Measurements from ENCODE around the gene KRT74. TPM values are rescaled to one million over a fixed set of nuclear protein-coding genes. Genes with fewer than 3 reads are reported as not detected.
"Not testable (repeated sequence)": the region's sequence is repeated elsewhere in the genome, so short reads cannot be mapped to it uniquely, and the experiment has no call there.

The KRT74 gene
- total RNA-seq, 4 donors from 2014 or later: not detected

DNA sequence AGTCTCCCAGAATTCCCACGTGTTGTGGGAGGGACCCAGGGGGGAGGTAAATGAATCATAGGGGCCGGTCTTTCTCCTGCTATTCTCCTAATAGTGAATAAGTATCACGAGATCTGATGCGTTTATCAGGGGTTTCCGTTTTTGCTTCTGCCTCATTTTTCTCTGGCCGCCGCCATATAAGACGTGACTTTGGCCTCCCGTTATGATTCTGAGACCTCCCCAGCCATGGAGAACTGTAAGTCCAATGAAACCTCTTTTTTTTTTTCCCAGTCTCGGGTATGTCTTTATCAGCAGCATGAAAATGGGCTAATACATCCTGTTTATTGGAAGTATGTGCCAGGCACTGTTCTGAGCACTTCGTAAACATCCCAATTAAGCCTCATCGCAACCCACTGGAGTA lies 26.8 kb upstream of the KRT74 start:
- Histone ChIP-seq H3K27ac (no peak overlapping the region), H3K27me3 (peaks cover 15 to 32% (median 20%) of the 10 kb centered on the region in 3 donors), H3K36me3 (no peaks in the 10 kb centered on the region), H3K9me3 (no peaks in the 10 kb centered on the region), H3K4me3 (no peak overlapping the region), H3K4me1 (no peaks in the 10 kb centered on the region)
- TF ChIP-seq POLR2A (IDR thresholded peaks at IDR 0.05): no peak
- TF ChIP-seq, protein P1, sequence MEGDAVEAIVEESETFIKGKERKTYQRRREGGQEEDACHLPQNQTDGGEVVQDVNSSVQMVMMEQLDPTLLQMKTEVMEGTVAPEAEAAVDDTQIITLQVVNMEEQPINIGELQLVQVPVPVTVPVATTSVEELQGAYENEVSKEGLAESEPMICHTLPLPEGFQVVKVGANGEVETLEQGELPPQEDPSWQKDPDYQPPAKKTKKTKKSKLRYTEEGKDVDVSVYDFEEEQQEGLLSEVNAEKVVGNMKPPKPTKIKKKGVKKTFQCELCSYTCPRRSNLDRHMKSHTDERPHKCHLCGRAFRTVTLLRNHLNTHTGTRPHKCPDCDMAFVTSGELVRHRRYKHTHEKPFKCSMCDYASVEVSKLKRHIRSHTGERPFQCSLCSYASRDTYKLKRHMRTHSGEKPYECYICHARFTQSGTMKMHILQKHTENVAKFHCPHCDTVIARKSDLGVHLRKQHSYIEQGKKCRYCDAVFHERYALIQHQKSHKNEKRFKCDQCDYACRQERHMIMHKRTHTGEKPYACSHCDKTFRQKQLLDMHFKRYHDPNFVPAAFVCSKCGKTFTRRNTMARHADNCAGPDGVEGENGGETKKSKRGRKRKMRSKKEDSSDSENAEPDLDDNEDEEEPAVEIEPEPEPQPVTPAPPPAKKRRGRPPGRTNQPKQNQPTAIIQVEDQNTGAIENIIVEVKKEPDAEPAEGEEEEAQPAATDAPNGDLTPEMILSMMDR (IDR thresholded peaks at IDR 0.05 in 4 of 5, conservative IDR thresholded peaks at IDR 0.05 in 1 of 5): no peak
- no peak for ATAC-seq
- in situ Hi-C loops (cut with MboI; ENCODE audit: low sequenced_read_pairs in 4 of 4) (no loop called here), intact Hi-C loops (cut with DNase I; ENCODE audit: low total_unique reads) (no loop called here)
- no peak for DNase-seq

DNA sequence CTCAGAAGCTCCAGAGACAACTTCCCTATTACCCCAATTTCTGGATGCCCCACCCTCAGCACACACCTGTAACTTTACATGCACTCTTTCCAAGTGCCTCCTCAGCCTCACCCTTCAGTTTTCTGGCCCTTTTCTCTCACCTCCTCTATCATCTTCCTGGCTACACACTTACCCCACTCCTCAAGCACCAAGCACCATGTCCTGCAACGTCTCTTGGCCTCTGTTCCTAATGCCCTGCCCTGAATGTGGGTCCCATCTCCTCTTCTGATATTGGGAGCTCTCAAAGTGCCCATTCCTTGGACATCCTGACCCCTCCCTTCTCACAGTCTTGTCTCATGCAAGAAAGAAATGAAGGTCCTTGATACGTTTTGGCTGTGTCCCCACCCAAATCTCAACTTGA lies 26.4 kb upstream of the KRT74 start:
- H3K9me3 ChIP-seq: no peaks in the 10 kb centered on the region
- H3K27ac ChIP-seq: no peak overlapping the region
- intact Hi-C loops (cut with DNase I; ENCODE audit: low total_unique reads): no loop called here
- H3K4me3 ChIP-seq: no peak overlapping the region
- in situ Hi-C loops (cut with MboI; ENCODE audit: low sequenced_read_pairs in 4 of 4): no loop called here
- H3K4me1 ChIP-seq: no peaks in the 10 kb centered on the region
- no peak for TF ChIP-seq POLR2A (IDR thresholded peaks at IDR 0.05)
- TF ChIP-seq, protein P1 (IDR thresholded peaks at IDR 0.05 in 4 of 5, conservative IDR thresholded peaks at IDR 0.05 in 1 of 5): no peak
- H3K27me3 ChIP-seq: peaks cover 15 to 32% (median 20%) of the 10 kb centered on the region in 3 donors
- no peak for DNase-seq
- no peaks in the 10 kb centered on the region for H3K36me3 ChIP-seq
- ATAC-seq: no peak

DNA sequence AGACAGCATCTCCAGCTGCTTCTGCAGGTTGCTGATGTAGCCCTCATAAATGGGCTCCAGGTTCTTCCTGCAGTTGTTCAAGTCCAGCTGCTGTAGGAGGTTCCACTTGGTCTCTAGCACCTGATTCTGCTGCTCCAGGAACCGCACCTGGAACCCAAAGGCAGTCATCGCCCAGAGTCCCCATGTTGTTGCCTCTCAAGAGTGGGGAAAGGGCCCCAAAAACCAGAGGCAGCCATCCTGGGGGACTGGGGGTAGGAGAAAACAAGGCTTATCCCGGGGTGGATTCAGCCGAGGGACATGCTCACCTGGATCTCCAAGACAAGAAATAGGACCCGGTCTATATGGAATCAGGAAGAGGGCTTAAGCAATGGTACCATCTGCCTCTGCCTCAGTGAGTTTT lies 25.3 kb upstream of the KRT74 start:
- Histone ChIP-seq H3K27ac (no peak overlapping the region), H3K4me3 (no peak overlapping the region), H3K9me3 (no peaks in the 10 kb centered on the region), H3K27me3 (peaks cover 15 to 32% (median 20%) of the 10 kb centered on the region in 3 donors), H3K36me3 (no peaks in the 10 kb centered on the region), H3K4me1 (no peaks in the 10 kb centered on the region)
- DNase-seq (no peak), ATAC-seq (no peak)
- in situ Hi-C loops (cut with MboI; ENCODE audit: low sequenced_read_pairs in 4 of 4) (loop anchor here in 1 of 4 donors (25.0 kb wide), 2 partner anchors 288 to 388 kb away; no protein-coding TSS in a partner anchor), intact Hi-C loops (cut with DNase I; ENCODE audit: low total_unique reads) (no loop called here)
- TF ChIP-seq POLR2A (IDR thresholded peaks at IDR 0.05): no peak
- TF ChIP-seq, protein P1 (IDR thresholded peaks at IDR 0.05 in 4 of 5, conservative IDR thresholded peaks at IDR 0.05 in 1 of 5): no peak

DNA sequence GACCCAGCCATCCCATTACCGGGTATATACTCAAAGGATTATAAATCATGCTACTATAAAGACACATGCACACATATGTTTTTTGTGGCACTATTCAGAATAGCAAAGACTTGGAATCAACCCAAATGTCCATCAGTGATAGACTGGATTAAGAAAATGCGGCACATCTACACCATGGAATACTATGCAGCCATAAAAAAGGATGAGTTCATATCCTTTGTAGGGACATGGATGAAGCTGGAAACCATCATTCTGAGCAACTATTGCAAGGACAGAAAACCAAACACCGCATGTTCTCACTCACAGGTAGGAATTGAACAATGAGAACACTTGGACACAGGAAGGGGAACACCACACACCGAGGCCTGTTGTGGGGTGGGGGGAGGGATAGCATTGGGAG lies 20.6 kb upstream of the KRT74 start:
- H3K27me3 ChIP-seq; H3K27ac ChIP-seq; H3K9me3 ChIP-seq; intact Hi-C loops (cut with DNase I; ENCODE audit: low total_unique reads); DNase-seq; H3K36me3 ChIP-seq; H3K4me3 ChIP-seq; ATAC-seq; H3K4me1 ChIP-seq: not testable (repeated sequence)
- in situ Hi-C loops (cut with MboI; ENCODE audit: low sequenced_read_pairs in 4 of 4): loop anchor here in 2 of 4 donors (5.0 to 25.0 kb wide), 3 partner anchors 288 to 393 kb away; no protein-coding TSS in a partner anchor

DNA sequence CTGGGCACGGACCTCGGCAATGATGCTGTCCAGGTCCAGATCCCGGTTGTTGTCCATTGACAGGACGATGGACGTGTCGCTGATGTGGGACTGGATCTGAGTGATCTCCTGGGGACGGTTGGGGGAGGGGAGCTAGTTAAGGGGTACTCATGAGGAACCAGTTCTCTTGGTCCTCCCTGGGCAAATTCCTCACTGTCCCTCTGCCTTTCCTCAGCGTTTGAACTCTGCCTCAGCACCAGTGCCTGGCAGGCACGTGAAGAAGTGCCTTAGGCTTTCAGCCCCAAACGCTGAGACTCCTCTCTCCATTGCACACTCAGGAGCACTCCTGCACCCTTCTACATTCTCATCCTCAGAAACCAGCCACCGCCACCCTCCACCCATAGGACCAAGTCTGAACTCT lies 17.9 kb upstream of the KRT74 start:
- ATAC-seq (no peak), DNase-seq (no peak)
- Histone ChIP-seq H3K4me1 (no peaks in the 10 kb centered on the region), H3K9me3 (no peaks in the 10 kb centered on the region), H3K27me3 (no peaks in the 10 kb centered on the region), H3K27ac (no peak overlapping the region), H3K36me3 (no peaks in the 10 kb centered on the region), H3K4me3 (no peak overlapping the region)
- in situ Hi-C loops (cut with MboI; ENCODE audit: low sequenced_read_pairs in 4 of 4): loop anchor here in 2 of 4 donors (5.0 to 25.0 kb wide), 3 partner anchors 291 to 396 kb away; no protein-coding TSS in a partner anchor
- TF ChIP-seq POLR2A (IDR thresholded peaks at IDR 0.05): no peak
- TF ChIP-seq, protein P1 (IDR thresholded peaks at IDR 0.05 in 4 of 5, conservative IDR thresholded peaks at IDR 0.05 in 1 of 5): no peak
- intact Hi-C loops (cut with DNase I; ENCODE audit: low total_unique reads): no loop called here
